ENCODE data around the gene ZNF460. TPM values are rescaled to one million over a fixed set of nuclear protein-coding genes. Genes with fewer than 3 reads are reported as not detected.

ZNF460 gene
- total RNA-seq, result 74.9 and 76.0 TPM in 2 replicates

DNA sequence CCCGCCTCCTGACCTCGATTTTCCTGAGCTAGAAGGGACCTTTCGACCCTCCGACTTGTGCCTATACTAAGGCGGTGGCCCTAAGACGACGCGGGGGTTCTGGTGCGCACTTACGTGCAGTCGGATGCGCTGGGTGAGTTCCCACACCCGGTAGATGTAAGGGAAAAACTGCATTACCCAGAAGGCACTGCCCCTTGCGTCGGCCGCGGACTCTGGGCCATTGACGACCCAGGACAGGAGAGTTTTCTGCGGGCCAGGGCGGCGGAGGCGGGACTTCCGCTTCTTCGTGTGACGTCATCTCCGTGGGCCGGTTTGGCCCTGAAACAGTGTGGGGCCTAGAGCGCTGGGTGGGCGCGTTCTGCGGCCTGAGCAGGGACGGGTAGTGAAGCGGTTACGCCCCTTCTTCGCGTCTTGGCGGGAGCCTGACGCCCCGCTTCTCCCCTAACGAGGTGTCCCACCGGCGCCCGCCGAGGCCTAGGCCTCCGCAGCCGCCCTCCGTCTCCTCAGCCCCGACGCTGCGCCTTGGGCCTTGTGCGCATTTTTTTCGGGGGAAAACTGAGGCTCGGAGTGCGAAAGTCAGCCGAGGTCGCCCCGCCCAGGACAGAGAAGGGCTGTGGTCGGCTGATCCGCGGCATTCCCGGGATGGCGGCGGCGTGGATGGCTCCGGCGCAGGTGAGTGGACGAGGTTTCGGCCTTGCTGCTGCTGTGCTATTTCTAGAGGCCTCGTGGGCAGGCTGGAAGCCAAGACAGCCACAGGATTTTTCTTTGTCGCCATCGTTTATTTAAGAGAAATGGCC is at the start of gene ZNF460:
Gene ZNF460, plus strand, starts transcription at position 321 of the 797 bp plus-strand sequence. Its CDS starts 322 bp downstream, at position 643.

DNA sequence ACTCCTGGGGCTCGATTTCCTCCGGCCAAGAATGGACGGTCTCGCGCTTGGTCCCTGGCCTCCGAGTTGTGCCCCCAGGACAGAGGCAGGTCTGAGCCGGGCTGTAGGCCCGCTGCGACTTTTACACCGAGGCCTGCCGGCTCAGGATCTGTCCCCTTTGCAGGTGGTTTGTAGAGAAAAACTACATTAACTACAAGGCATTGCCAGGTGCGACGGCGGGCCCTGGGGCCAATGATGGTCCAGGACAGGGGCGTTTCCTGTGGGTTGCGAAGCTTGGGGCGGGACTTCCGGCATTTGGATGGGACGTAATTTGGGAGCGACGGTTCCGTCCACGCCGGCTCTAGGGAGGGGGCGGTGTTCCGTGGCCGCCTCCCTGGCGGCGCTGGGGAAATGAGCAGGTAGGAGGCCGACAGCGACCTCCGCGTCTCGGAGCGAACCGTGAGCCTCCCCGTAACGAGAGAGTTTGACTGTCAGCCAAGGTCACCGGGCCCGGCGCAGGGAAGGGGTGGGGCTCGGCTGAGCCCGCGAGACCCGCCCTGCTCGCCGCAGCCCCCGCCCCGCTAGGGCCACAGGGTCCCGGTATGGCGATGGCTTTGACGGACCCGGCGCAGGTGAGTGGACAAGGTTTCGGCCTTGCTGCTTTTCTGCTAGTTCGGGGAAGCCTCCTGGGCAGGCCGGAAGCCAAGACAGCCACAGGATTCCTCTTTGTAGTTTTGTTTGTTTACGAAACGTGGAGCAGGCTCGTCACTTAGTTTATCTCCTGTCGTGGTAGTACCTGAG is 39.8 kb upstream of the ZNF460 start, which contains the start of gene ZNF805:
Gene ZNF805, plus strand, starts transcription at position 322 of the 780 bp plus-strand sequence. Its CDS starts 260 bp downstream, at position 582.

DNA sequence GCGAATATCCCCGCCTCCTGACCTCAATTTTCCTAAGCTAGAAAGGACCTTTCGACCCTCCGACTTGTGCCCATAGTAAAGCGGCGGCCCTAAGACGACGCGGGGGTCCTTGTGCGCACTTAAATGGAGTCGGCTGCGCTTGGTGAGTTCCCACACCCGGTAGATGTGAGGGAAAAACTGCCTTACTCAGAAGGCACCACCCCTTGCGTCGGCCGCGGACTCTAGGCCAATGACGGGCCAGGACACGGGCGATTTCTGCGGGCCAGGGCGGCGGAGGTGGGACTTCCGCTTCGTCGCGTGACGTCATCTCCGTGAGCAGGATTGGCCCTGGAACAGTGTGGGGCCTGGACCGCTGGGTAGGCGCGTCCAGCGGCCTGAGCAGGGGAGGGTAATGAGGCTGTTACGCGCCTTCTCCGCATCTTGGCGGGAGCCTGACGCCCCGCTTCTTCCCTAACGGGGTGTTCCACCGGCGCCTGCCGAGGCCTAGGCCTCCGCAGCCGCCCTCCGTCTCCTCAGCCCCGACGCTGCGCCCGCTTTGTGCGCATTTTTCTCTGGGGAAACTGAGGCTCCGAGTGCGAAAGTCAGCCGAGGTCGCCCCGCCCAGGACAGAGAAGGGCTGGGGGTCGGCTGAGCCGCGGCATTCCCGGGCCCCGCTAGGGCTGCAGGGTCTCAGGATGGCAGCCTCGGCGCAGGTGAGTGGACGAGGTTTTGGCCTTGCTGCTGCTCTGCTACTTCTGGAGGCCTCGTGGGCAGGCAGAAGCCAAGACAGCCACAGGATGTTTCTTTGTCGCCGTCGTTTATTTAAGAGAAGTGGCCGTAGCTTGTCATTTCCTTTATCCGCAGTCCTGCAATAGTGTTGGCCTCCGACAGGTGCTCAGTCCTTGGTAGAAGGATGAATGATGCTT is 40.1 kb downstream of the ZNF460 start, which contains the start of gene ZNF543:
Gene ZNF543, plus strand, starts transcription at position 293 of the 905 bp plus-strand sequence. Its CDS starts 382 bp downstream, at position 675.

Other genes with a start within 250 kb of the ZNF460 start
- not detected in 2 replicates for gene USP29, start 160.5 kb upstream of the ZNF460 start, total RNA-seq
- not detected in 2 replicates for gene ZIM3, start 135.3 kb upstream of the ZNF460 start, total RNA-seq
- gene DUXA, start 113.0 kb upstream of the ZNF460 start, total RNA-seq, result not detected in 2 replicates
- gene ZNF264, start 89.0 kb upstream of the ZNF460 start, total RNA-seq, result 26.4 and 27.7 TPM in 2 replicates
- 0.66 and 0.75 TPM in 2 replicates for gene AURKC, start 49.5 kb upstream of the ZNF460 start, total RNA-seq
- 23.9 and 25.1 TPM in 2 replicates for gene ZNF805, start 39.9 kb upstream of the ZNF460 start, total RNA-seq
- gene ZNF543, start 40.0 kb downstream of the ZNF460 start, total RNA-seq, result 10.7 and 10.8 TPM in 2 replicates
- gene ZNF304, start 70.8 kb downstream of the ZNF460 start, total RNA-seq, result 11.9 and 14.1 TPM in 2 replicates
- 9.1 and 11.5 TPM in 2 replicates for gene TRAPPC2B, start 83.1 kb downstream of the ZNF460 start, total RNA-seq
- 4.7 and 5.8 TPM in 2 replicates for gene ZNF547, start 83.1 kb downstream of the ZNF460 start, total RNA-seq
- 24.7 and 25.1 TPM in 2 replicates for gene ZNF548, start 109.4 kb downstream of the ZNF460 start, total RNA-seq
- gene ZNF17, start 130.7 kb downstream of the ZNF460 start, total RNA-seq, result 11.7 and 12.3 TPM in 2 replicates
- 7.6 and 12.2 TPM in 2 replicates for gene ZNF749, start 154.8 kb downstream of the ZNF460 start, total RNA-seq
- 0.79 and 0.99 TPM in 2 replicates for gene VN1R1, start 176.7 kb downstream of the ZNF460 start, total RNA-seq
- 27.3 and 31.0 TPM in 2 replicates for gene ZNF772, start 197.1 kb downstream of the ZNF460 start, total RNA-seq
- gene ZNF419, start 207.3 kb downstream of the ZNF460 start, total RNA-seq, result 12.9 and 13.5 TPM in 2 replicates
- gene ZNF773, start 219.5 kb downstream of the ZNF460 start, total RNA-seq, result 14.1 and 16.5 TPM in 2 replicates
- gene ZNF549, start 246.9 kb downstream of the ZNF460 start, total RNA-seq, result 5.8 and 6.2 TPM in 2 replicates